ENCODE results near the gene RFTN2.
"Not testable (repeated sequence)": the region's sequence is repeated elsewhere in the genome, so short reads cannot be mapped to it uniquely, and the experiment has no call there.

The RFTN2 gene

GRCh38 chr2:197674060-197674459 lies 1.3 kb downstream of the RFTN2 start:
- DNase-seq (ENCODE audit: low spot score): no peak

- no peak for DNase-seq (ENCODE audit: low spot score)
These were observed 1.8 kb downstream of the RFTN2 start for GRCh38 chr2:197673606-197674005.

GRCh38 chr2:197673106-197673505 lies 2.3 kb downstream of the RFTN2 start:
- DNase-seq (ENCODE audit: low spot score): no peak

- DNase-seq (ENCODE audit: low spot score): no peak
These were observed 3.0 kb downstream of the RFTN2 start for GRCh38 chr2:197672371-197672893.

GRCh38 chr2:197669077-197669476 lies 6.3 kb downstream of the RFTN2 start:
- no peak for DNase-seq (ENCODE audit: low spot score)

GRCh38 chr2:197668296-197668695 lies 7.1 kb downstream of the RFTN2 start:
- no peak for DNase-seq (ENCODE audit: low spot score)

- DNase-seq (ENCODE audit: low spot score): no peak
These were observed 9.1 kb downstream of the RFTN2 start for GRCh38 chr2:197666277-197666676.

GRCh38 chr2:197661626-197662025 lies 13.8 kb downstream of the RFTN2 start:
- no peak for DNase-seq (ENCODE audit: low spot score)

GRCh38 chr2:197657562-197657961 lies 17.8 kb downstream of the RFTN2 start:
- DNase-seq (ENCODE audit: low spot score): no peak

GRCh38 chr2:197647961-197648690 lies 27.3 kb downstream of the RFTN2 start:
- DNase-seq (ENCODE audit: low spot score): no peak

GRCh38 chr2:197641666-197642065 lies 33.7 kb downstream of the RFTN2 start:
- no peak for DNase-seq (ENCODE audit: low spot score)

- DNase-seq (ENCODE audit: low spot score): not testable (repeated sequence)
These were observed 34.7 kb downstream of the RFTN2 start for GRCh38 chr2:197640571-197641122.

GRCh38 chr2:197633109-197633657 lies 42.2 kb downstream of the RFTN2 start:
- no peak for DNase-seq (ENCODE audit: low spot score)

GRCh38 chr2:197628043-197628500 lies 47.3 kb downstream of the RFTN2 start:
- peak; percentile 69 for DNase-seq (ENCODE audit: low spot score)

GRCh38 chr2:197626965-197627625 lies 48.3 kb downstream of the RFTN2 start:
- no peak for DNase-seq (ENCODE audit: low spot score)

GRCh38 chr2:197620133-197620532 lies 55.3 kb downstream of the RFTN2 start:
- DNase-seq (ENCODE audit: low spot score): no peak

GRCh38 chr2:197615016-197615652 lies 60.3 kb downstream of the RFTN2 start:
- no peak for DNase-seq (ENCODE audit: low spot score)

- DNase-seq (ENCODE audit: low spot score): no peak
These were observed 60.9 kb downstream of the RFTN2 start for GRCh38 chr2:197614532-197614931.

GRCh38 chr2:197613509-197613987 lies 61.8 kb downstream of the RFTN2 start:
- no peak for DNase-seq (ENCODE audit: low spot score)

GRCh38 chr2:197606180-197606579 lies 69.2 kb downstream of the RFTN2 start:
- no peak for DNase-seq (ENCODE audit: low spot score)

- no peak for DNase-seq (ENCODE audit: low spot score)
These were observed 71.1 kb downstream of the RFTN2 start for GRCh38 chr2:197604117-197604860.
